A549 treated with CpdA at 1 μM for 4 hours (cell line): ENCODE data around the gene FLT4. TPM values are rescaled to one million over a fixed set of nuclear protein-coding genes. Genes with fewer than 3 reads are reported as not detected.

Source experiments
- total RNA-seq: library from RNA; stranded (reverse); fragments of 200-300 nt; extraction: Qiagen RNA extraction; gene quantifications from 5 replicates; pipeline ENCODE4 v1.2.3, GENCODE V29; 2022; ENCODE audit warnings: low read depth

Gene FLT4
- 3.5 to 5.6 TPM (median 3.9 TPM) in 5 replicates for total RNA-seq

DNA sequence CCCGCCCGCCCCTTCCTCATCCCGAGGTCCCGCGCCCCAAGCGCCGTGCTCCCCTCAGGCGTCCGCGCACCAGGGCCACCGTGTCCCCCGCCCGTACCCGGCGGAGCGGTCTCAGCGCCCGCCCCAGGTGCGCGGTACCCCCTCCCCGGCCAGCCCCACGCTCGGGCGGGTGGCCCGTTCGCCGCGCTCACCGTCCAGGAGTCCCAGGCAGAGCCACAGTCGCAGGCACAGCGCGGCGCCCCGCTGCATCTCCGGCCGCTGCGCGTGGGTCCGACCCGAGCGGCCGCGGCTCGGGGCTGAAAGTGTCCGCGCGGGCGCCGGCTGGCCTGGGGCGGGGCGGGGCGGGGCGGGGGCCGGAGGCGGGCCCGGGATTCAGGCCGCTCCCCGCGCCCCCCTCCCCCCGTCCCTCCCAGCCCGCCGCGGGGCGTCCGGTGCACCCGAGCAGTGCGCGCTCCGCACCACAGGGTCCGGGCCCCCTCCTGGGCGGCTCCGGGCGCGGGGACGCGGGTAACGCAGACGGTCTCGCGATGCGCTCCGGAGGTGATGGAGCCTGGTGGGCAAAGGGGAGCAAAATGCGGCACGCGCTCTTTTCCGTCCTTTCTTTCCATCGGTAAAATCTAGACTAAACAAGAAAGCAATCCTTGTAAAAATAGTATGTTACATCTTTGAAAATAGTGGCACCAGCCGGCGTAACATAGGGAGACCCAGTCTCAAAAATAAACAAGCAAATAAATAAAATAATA lies at the start of gene FLT4:
FLT4 (minus strand) TSS at position 304 of the 743 bp plus-strand sequence; CDS start at position 249, 55 bp downstream.

DNA sequence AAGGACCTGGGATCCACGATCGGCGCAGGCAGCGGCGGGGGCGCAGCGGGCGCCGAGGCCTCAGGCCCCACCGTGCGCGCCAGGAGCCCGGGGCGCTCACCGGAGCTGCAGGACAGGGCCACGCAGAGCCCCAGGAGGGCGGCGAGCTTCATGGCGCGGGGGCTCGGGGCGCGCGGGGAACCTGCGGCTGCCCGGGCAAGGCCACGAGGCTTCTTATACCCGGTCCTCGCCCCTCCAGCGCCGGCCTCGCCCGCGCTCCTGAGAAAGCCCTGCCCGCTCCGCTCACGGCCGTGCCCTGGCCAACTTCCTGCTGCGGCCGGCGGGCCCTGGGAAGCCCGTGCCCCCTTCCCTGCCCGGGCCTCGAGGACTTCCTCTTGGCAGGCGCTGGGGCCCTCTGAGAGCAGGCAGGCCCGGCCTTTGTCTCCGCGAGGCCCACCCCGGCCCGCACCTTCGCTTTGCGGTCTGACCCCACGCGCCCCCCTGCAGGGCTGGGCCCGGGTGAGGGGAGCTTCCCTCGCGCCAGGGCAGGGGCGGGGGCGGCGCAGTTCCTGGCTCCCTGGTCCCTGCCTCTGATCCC lies 58.0 kb downstream of the FLT4 start, which contains the start of gene SCGB3A1:
SCGB3A1 (minus strand) TSS at position 189 of the 577 bp plus-strand sequence; CDS start at position 152, 37 bp downstream.

Other genes with a start within 250 kb of the FLT4 start
- 18.2 to 22.8 TPM (median 20.4 TPM) in 5 replicates for gene CNOT6, start 155.2 kb downstream of the FLT4 start, total RNA-seq
- not detected in 5 replicates for gene SCGB3A1, start 58.1 kb downstream of the FLT4 start, total RNA-seq
- not detected in 5 replicates for gene OR2Y1, start 90.5 kb upstream of the FLT4 start, total RNA-seq
- 67.6 to 87.7 TPM (median 82.2 TPM) in 5 replicates for gene MGAT1, start 153.2 kb upstream of the FLT4 start, total RNA-seq
- 8.7 to 10.4 TPM (median 9.4 TPM) in 5 replicates for gene ZFP62, start 211.7 kb upstream of the FLT4 start, total RNA-seq
- not detected in 5 replicates for gene BTNL8, start 249.6 kb upstream of the FLT4 start, total RNA-seq